ENCODE data around the gene TECRL.

DNA sequence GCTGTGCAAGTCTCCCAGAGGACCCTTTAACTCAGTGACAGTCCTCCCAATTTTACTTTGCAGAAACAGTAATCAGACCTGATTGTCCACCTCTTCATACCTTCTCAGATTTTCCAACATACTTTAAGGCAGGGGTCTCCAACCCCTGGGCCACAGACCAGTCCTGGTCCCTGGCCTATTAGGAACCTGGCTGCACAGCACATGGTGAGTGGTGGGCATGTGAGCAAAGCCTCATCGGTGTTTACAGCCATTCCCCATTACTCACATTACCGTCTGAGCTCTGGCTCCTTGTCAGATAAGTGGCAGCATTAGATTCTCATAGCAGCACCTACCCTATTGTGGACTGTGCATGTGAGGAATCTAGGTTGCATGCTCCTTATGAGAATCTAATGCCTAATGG lies 74.3 kb downstream of the TECRL start:
- TF ChIP-seq, protein P1, sequence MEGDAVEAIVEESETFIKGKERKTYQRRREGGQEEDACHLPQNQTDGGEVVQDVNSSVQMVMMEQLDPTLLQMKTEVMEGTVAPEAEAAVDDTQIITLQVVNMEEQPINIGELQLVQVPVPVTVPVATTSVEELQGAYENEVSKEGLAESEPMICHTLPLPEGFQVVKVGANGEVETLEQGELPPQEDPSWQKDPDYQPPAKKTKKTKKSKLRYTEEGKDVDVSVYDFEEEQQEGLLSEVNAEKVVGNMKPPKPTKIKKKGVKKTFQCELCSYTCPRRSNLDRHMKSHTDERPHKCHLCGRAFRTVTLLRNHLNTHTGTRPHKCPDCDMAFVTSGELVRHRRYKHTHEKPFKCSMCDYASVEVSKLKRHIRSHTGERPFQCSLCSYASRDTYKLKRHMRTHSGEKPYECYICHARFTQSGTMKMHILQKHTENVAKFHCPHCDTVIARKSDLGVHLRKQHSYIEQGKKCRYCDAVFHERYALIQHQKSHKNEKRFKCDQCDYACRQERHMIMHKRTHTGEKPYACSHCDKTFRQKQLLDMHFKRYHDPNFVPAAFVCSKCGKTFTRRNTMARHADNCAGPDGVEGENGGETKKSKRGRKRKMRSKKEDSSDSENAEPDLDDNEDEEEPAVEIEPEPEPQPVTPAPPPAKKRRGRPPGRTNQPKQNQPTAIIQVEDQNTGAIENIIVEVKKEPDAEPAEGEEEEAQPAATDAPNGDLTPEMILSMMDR (conservative IDR thresholded peaks at IDR 0.05; ENCODE audit: low read depth, low read length), result no peak
- TF ChIP-seq MXI1 (IDR thresholded peaks at IDR 0.05; ENCODE audit: borderline replicate concordance, low read depth, low read length), result no peak
- TF ChIP-seq POLR2A (IDR thresholded peaks at IDR 0.05; ENCODE audit: low read depth, low read length), result no peak
- TF ChIP-seq MAFK (IDR thresholded peaks at IDR 0.05; ENCODE audit: low read depth, low read length), result no peak
- no peak for TF ChIP-seq CEBPB (IDR thresholded peaks at IDR 0.05; ENCODE audit: low read depth, low read length)
- no peak for TF ChIP-seq RFX5 (IDR thresholded peaks at IDR 0.05; ENCODE audit: low read depth, low read length)
